H9 (cell line): ENCODE measurements around the gene LRRN1. TPM values are rescaled to one million over a fixed set of nuclear protein-coding genes. Genes with fewer than 3 reads are reported as not detected.

Experiments
- DNase-seq: peaks from one replicate; pipeline ENCODE4 v3.0.0-alpha.2; 2017
- H2AFZ ChIP-seq: one replicate; pipeline ENCODE4 v1.6.1; 2013; ENCODE audit warnings: mild to moderate bottlenecking, low read length, control low read depth, moderate library complexity
- H2AK5ac ChIP-seq: 2 replicates; pipeline ENCODE4 v1.6.1; 2013; ENCODE audit warnings: low read length, control low read depth, mixed read lengths; ENCODE audit not compliant: insufficient read length
- H2BK120ac ChIP-seq: one replicate; pipeline ENCODE4 v1.6.1; 2013; ENCODE audit warnings: low read depth, mild to moderate bottlenecking, low read length, control low read depth, inconsistent platforms; ENCODE audit not compliant: poor library complexity, severe bottlenecking
- H2BK12ac ChIP-seq: 2 replicates; pipeline ENCODE4 v1.6.1; 2013; ENCODE audit warnings: low read length, control low read depth, mixed read lengths, low read depth; ENCODE audit not compliant: insufficient read length
- H2BK15ac ChIP-seq: 2 replicates; pipeline ENCODE4 v1.6.1; 2013; ENCODE audit warnings: low read depth, low read length, control low read depth
- H2BK20ac ChIP-seq: one replicate; pipeline ENCODE4 v1.6.1; 2013; ENCODE audit warnings: low read depth, mild to moderate bottlenecking, low read length, control low read depth, inconsistent platforms; ENCODE audit not compliant: poor library complexity, severe bottlenecking
- H2BK5ac ChIP-seq: 2 replicates; pipeline ENCODE4 v1.6.1; 2013; ENCODE audit warnings: low read length, control low read depth, mixed read lengths; ENCODE audit not compliant: insufficient read length
- H3K14ac ChIP-seq: 2 replicates; pipeline ENCODE4 v1.6.1; 2013; ENCODE audit warnings: low read length, control low read depth; ENCODE audit not compliant: insufficient read depth
- H3K18ac ChIP-seq: 2 replicates; pipeline ENCODE4 v1.6.1; 2013; ENCODE audit warnings: low read depth, mild to moderate bottlenecking, mixed read lengths, low read length, control low read depth; ENCODE audit not compliant: insufficient read length
- H3K23ac ChIP-seq: 2 replicates; pipeline ENCODE4 v1.6.1; 2013; ENCODE audit warnings: low read length, control low read depth, mixed read lengths, low read depth; ENCODE audit not compliant: insufficient read length
- H3K23me2 ChIP-seq: 2 replicates; pipeline ENCODE4 v1.6.1; 2013; ENCODE audit warnings: low read depth, mild to moderate bottlenecking, mixed read lengths, low read length, control low read depth; ENCODE audit not compliant: insufficient read length, poor library complexity, severe bottlenecking
- H3K27ac ChIP-seq: 2 replicates; pipeline ENCODE4 v1.5.1; 2013; ENCODE audit warnings: low read length, control low read depth, mixed read lengths, low read depth; ENCODE audit not compliant: insufficient read length
- H3K27me3 ChIP-seq: 2 replicates; pipeline ENCODE4 v1.6.1; 2013; ENCODE audit warnings: low read length, control low read depth, inconsistent platforms; ENCODE audit not compliant: insufficient read depth
- H3K4ac ChIP-seq: 2 replicates; pipeline ENCODE4 v1.6.1; 2013; ENCODE audit warnings: low read depth, mild to moderate bottlenecking, control low read depth, inconsistent platforms, low read length, moderate library complexity
- H3K4me1 ChIP-seq: 2 replicates; pipeline ENCODE4 v1.6.1; 2013; ENCODE audit warnings: low read length, control low read depth, inconsistent platforms; ENCODE audit not compliant: insufficient read depth
- H3K4me2 ChIP-seq: 2 replicates; pipeline ENCODE4 v1.6.1; 2013; ENCODE audit warnings: low read length, control low read depth, mixed read lengths; ENCODE audit not compliant: insufficient read length, insufficient read depth
- H3K56ac ChIP-seq: 2 replicates; pipeline ENCODE4 v1.6.1; 2013; ENCODE audit warnings: low read depth, mild to moderate bottlenecking, mixed read lengths, low read length, control low read depth; ENCODE audit not compliant: insufficient read length
- H3K79me1 ChIP-seq: 2 replicates; pipeline ENCODE4 v1.6.1; 2013; ENCODE audit warnings: low read depth, mild to moderate bottlenecking, moderate library complexity, low read length, control low read depth, inconsistent platforms; ENCODE audit not compliant: insufficient read depth, poor library complexity, severe bottlenecking
- H3K79me2 ChIP-seq: 2 replicates; pipeline ENCODE4 v1.6.1; 2013; ENCODE audit warnings: low read length, control low read depth, inconsistent platforms; ENCODE audit not compliant: insufficient read depth
- H3K9ac ChIP-seq: 2 replicates; pipeline ENCODE4 v1.6.1; 2013; ENCODE audit warnings: low read length, control low read depth, mixed read lengths; ENCODE audit not compliant: insufficient read length; ENCODE audit errors: extremely low read depth
- H3K9me3 ChIP-seq: one replicate; pipeline ENCODE4 v1.6.1; 2013; ENCODE audit warnings: low read depth, low read length, inconsistent platforms; ENCODE audit not compliant: control insufficient read depth
- H3T11ph ChIP-seq: one replicate; pipeline ENCODE4 v1.6.1; 2013; ENCODE audit warnings: mild to moderate bottlenecking, low read length, control low read depth, inconsistent platforms
- H4K20me1 ChIP-seq: one replicate; pipeline ENCODE4 v1.6.1; 2013; ENCODE audit not compliant: control insufficient read depth, insufficient read length, insufficient read depth
- H4K5ac ChIP-seq: 2 replicates; pipeline ENCODE4 v1.6.1; 2013; ENCODE audit warnings: low read depth, mild to moderate bottlenecking, mixed read lengths, low read length, control low read depth; ENCODE audit not compliant: insufficient read length
- H4K8ac ChIP-seq: replicated peaks from 2 replicates; pipeline ENCODE4 v1.6.1; 2013; ENCODE audit warnings: low read length, control low read depth, mixed read lengths, low read depth; ENCODE audit not compliant: insufficient read length
- H4K91ac ChIP-seq: 2 replicates; pipeline ENCODE4 v1.6.1; 2013; ENCODE audit warnings: low read depth, mild to moderate bottlenecking, moderate library complexity, mixed read lengths, low read length, control low read depth; ENCODE audit not compliant: insufficient read length
- H3K27ac Mint-ChIP-seq, 3 experiments: 2 replicates in 2 of 3; 3 replicates in 1 of 3; pipeline ENCODE4 v1.8.0; 2020 to 2021; ENCODE audit warnings: mixed read lengths in 3 of 3, mild to moderate bottlenecking in 1 of 3, moderate library complexity in 1 of 3
- H3K27me3 Mint-ChIP-seq: 2 replicates; pipeline ENCODE4 v1.8.0; 2021; ENCODE audit warnings: low read depth, mild to moderate bottlenecking, moderate library complexity, mixed read lengths
- H3K36me3 Mint-ChIP-seq, 3 experiments: 2 replicates in 2 of 3; 3 replicates in 1 of 3; pipeline ENCODE4 v1.8.0; 2020 to 2021; ENCODE audit warnings: low read depth in 3 of 3, mixed read lengths in 3 of 3; ENCODE audit not compliant: insufficient read depth in 1 of 3
- H3K4me1 Mint-ChIP-seq, 2 experiments: 2 replicates each; pipeline ENCODE4 v1.8.0; 2020; ENCODE audit warnings: mixed read lengths in 2 of 2
- H3K4me3 Mint-ChIP-seq, 2 experiments: 2 replicates in 1 of 2; 3 replicates in 1 of 2; pipeline ENCODE4 v1.8.0; 2020 to 2021; ENCODE audit warnings: mild to moderate bottlenecking in 2 of 2, mixed read lengths in 2 of 2, moderate library complexity in 1 of 2
- H3K9me3 Mint-ChIP-seq, 2 experiments: 2 replicates in 1 of 2; 3 replicates in 1 of 2; pipeline ENCODE4 v1.8.0; 2020; ENCODE audit warnings: mild to moderate bottlenecking in 2 of 2, mixed read lengths in 2 of 2, moderate library complexity in 1 of 2
- WGBS: extraction: QIAGEN DNeasy Blood & Tissue Kit; methylation state at CpG from one replicate; pipeline ENCODE4 v1.1.7; 2013; ENCODE audit warnings: missing lambda C conversion rate, low lambda C conversion rate, mixed read lengths; ENCODE audit not compliant: insufficient read length; ENCODE audit errors: extremely low coverage; 5-methylcytosine and 5-hydroxymethylcytosine counted together
- total RNA-seq: library from RNA; stranded (reverse); gene quantifications from 2 replicates; pipeline ENCODE4 v1.2.1, GENCODE V29; 2021
- TF ChIP-seq, protein P1 (sequence below): fragments of 200-600 bp; sonication (generic); conservative IDR thresholded peaks from 3 replicates; pipeline ENCODE4 v1.8.0; 2021; ENCODE audit warnings: antibody characterized with exemption, mild to moderate bottlenecking

Gene LRRN1
- total RNA-seq, 1 experiment from 2014 or later = 269 TPM

DNA sequence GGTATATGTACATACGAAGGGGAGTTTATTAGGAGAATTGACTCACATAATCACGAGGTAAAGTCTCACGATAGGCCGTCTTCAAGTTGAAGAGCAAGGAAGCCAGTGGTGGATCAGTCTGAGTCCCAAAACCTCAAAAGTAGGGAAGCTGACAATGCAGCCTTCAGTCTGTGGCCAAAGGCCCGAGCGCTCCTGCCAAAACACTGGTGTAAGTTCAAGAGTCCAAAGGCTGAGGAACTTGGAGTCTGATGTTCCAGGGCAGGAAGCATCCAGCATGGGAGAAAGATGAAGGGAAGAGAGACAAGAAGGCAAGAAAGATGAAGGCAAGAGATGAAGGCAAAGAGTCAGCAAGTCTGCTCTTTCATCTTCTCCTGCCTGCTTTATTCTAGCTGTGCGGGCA is 16.8 kb upstream of the LRRN1 start:
- Histone ChIP-seq H2BK120ac (no peak overlapping the region), H3K23me2 (no peaks in the 10 kb centered on the region), H3K4ac (no peak overlapping the region), H4K8ac (no peak overlapping the region), H3K56ac (no peak overlapping the region), H3K4me2 (no peak overlapping the region), H3K9ac (no peak overlapping the region), H2AK5ac (no peak overlapping the region), H3K18ac (no peak overlapping the region), H3K4me1 (no peaks in the 10 kb centered on the region), H2AFZ (no peak overlapping the region), H3K79me2 (no peaks in the 10 kb centered on the region), H2BK12ac (no peak overlapping the region), H3K27me3 (no peaks in the 10 kb centered on the region), H3K27ac (no peak overlapping the region), H2BK5ac (no peak overlapping the region), H4K20me1 (no peaks in the 10 kb centered on the region), H4K5ac (no peak overlapping the region), H3T11ph (no peak overlapping the region), H2BK20ac (no peak overlapping the region), H2BK15ac (no peak overlapping the region), H3K9me3 (no peaks in the 10 kb centered on the region), H3K23ac (no peak overlapping the region), H3K79me1 (no peaks in the 10 kb centered on the region), H4K91ac (no peak overlapping the region), H3K14ac (no peak overlapping the region)
- Mint-ChIP-seq H3K9me3 (peaks cover 0 to 3% of the 10 kb centered on the region in 2 experiments; a peak in 1 of 5 replicates), H3K27me3 (no peaks in the 10 kb centered on the region; the same call in 1 of the 2 replicates), H3K4me1 (peaks cover 0 to 8% of the 10 kb centered on the region in 2 experiments; a peak in 2 of 4 replicates), H3K36me3 (no peaks in the 10 kb centered on the region), H3K27ac (no peak overlapping the region), H3K4me3 (no peak overlapping the region)
- DNase-seq = no peak
- no CpG with 5 or more reads among the region's 7 CpGs for WGBS
- TF ChIP-seq, protein P1, sequence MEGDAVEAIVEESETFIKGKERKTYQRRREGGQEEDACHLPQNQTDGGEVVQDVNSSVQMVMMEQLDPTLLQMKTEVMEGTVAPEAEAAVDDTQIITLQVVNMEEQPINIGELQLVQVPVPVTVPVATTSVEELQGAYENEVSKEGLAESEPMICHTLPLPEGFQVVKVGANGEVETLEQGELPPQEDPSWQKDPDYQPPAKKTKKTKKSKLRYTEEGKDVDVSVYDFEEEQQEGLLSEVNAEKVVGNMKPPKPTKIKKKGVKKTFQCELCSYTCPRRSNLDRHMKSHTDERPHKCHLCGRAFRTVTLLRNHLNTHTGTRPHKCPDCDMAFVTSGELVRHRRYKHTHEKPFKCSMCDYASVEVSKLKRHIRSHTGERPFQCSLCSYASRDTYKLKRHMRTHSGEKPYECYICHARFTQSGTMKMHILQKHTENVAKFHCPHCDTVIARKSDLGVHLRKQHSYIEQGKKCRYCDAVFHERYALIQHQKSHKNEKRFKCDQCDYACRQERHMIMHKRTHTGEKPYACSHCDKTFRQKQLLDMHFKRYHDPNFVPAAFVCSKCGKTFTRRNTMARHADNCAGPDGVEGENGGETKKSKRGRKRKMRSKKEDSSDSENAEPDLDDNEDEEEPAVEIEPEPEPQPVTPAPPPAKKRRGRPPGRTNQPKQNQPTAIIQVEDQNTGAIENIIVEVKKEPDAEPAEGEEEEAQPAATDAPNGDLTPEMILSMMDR = no peak
